Measurements from ENCODE around the gene NYAP2.

NYAP2 gene

GRCh38 chr2:225667445-225667844, 267.9 kb downstream of the NYAP2 start:
- H3K36me3 ChIP-seq (ENCODE audit: control insufficient read depth, insufficient read depth, low read length, severe bottlenecking), result no peaks in the 10 kb centered on the region
- no peak overlapping the region for H3K4me3 ChIP-seq (ENCODE audit: low read length)
- no peaks in the 10 kb centered on the region for H3K9me3 ChIP-seq (ENCODE audit: control insufficient read depth, low read length)
- no peaks in the 10 kb centered on the region for H3K4me1 ChIP-seq (ENCODE audit: control insufficient read depth, insufficient read depth, low read length)
- no peak for DNase-seq (ENCODE audit: low read depth)
- no peak overlapping the region for H3K9ac ChIP-seq (ENCODE audit: low read length)
- no peaks in the 10 kb centered on the region for H3K27me3 ChIP-seq (replicated peaks; ENCODE audit: control insufficient read depth, insufficient read depth, low read length)

GRCh38 chr2:225668606-225669266, 269.2 kb downstream of the NYAP2 start:
- Histone ChIP-seq H3K36me3 (ENCODE audit: control insufficient read depth, insufficient read depth, low read length, severe bottlenecking) (no peaks in the 10 kb centered on the region), H3K4me3 (ENCODE audit: low read length) (no peak overlapping the region), H3K9ac (ENCODE audit: low read length) (no peak overlapping the region), H3K27me3 (replicated peaks; ENCODE audit: control insufficient read depth, insufficient read depth, low read length) (no peaks in the 10 kb centered on the region), H3K4me1 (ENCODE audit: control insufficient read depth, insufficient read depth, low read length) (no peaks in the 10 kb centered on the region), H3K9me3 (ENCODE audit: control insufficient read depth, low read length) (no peaks in the 10 kb centered on the region)
- DNase-seq (ENCODE audit: low read depth), result peak; percentile 83

- no peak overlapping the region for H3K4me3 ChIP-seq (ENCODE audit: low read length)
- H3K27me3 ChIP-seq (replicated peaks; ENCODE audit: control insufficient read depth, insufficient read depth, low read length), result no peaks in the 10 kb centered on the region
- peak; percentile 88 for DNase-seq (ENCODE audit: low read depth)
- no peak overlapping the region for H3K9ac ChIP-seq (ENCODE audit: low read length)
- no peaks in the 10 kb centered on the region for H3K36me3 ChIP-seq (ENCODE audit: control insufficient read depth, insufficient read depth, low read length, severe bottlenecking)
- no peaks in the 10 kb centered on the region for H3K4me1 ChIP-seq (ENCODE audit: control insufficient read depth, insufficient read depth, low read length)
- H3K9me3 ChIP-seq (ENCODE audit: control insufficient read depth, low read length), result no peaks in the 10 kb centered on the region
Measured at GRCh38 chr2:225670111-225670974, 270.8 kb downstream of the NYAP2 start.

- H3K36me3 ChIP-seq (ENCODE audit: control insufficient read depth, insufficient read depth, low read length, severe bottlenecking), result no peaks in the 10 kb centered on the region
- DNase-seq (ENCODE audit: low read depth), result no peak
- H3K9me3 ChIP-seq (ENCODE audit: control insufficient read depth, low read length), result no peaks in the 10 kb centered on the region
- no peaks in the 10 kb centered on the region for H3K4me1 ChIP-seq (ENCODE audit: control insufficient read depth, insufficient read depth, low read length)
- H3K4me3 ChIP-seq (ENCODE audit: low read length), result no peak overlapping the region
- H3K27me3 ChIP-seq (replicated peaks; ENCODE audit: control insufficient read depth, insufficient read depth, low read length), result no peaks in the 10 kb centered on the region
- H3K9ac ChIP-seq (ENCODE audit: low read length), result no peak overlapping the region
Measured at GRCh38 chr2:225678792-225679191, 279.3 kb downstream of the NYAP2 start.

- Histone ChIP-seq H3K36me3 (ENCODE audit: control insufficient read depth, insufficient read depth, low read length, severe bottlenecking) (no peaks in the 10 kb centered on the region), H3K4me3 (ENCODE audit: low read length) (no peak overlapping the region), H3K9me3 (ENCODE audit: control insufficient read depth, low read length) (no peaks in the 10 kb centered on the region), H3K27me3 (replicated peaks; ENCODE audit: control insufficient read depth, insufficient read depth, low read length) (no peaks in the 10 kb centered on the region), H3K4me1 (ENCODE audit: control insufficient read depth, insufficient read depth, low read length) (no peaks in the 10 kb centered on the region), H3K9ac (ENCODE audit: low read length) (no peak overlapping the region)
- no peak for DNase-seq (ENCODE audit: low read depth)
Measured at GRCh38 chr2:225683258-225683657, 283.7 kb downstream of the NYAP2 start.

- Histone ChIP-seq H3K9ac (ENCODE audit: low read length) (no peak overlapping the region), H3K4me3 (ENCODE audit: low read length) (no peak overlapping the region), H3K27me3 (replicated peaks; ENCODE audit: control insufficient read depth, insufficient read depth, low read length) (no peaks in the 10 kb centered on the region), H3K9me3 (ENCODE audit: control insufficient read depth, low read length) (no peaks in the 10 kb centered on the region), H3K4me1 (ENCODE audit: control insufficient read depth, insufficient read depth, low read length) (no peaks in the 10 kb centered on the region), H3K36me3 (ENCODE audit: control insufficient read depth, insufficient read depth, low read length, severe bottlenecking) (no peaks in the 10 kb centered on the region)
- DNase-seq (ENCODE audit: low read depth), result no peak
Measured at GRCh38 chr2:225690153-225690552, 290.6 kb downstream of the NYAP2 start.

GRCh38 chr2:225691711-225692110, 292.2 kb downstream of the NYAP2 start:
- H3K27me3 ChIP-seq (replicated peaks; ENCODE audit: control insufficient read depth, insufficient read depth, low read length), result no peaks in the 10 kb centered on the region
- DNase-seq (ENCODE audit: low read depth), result no peak
- no peaks in the 10 kb centered on the region for H3K9me3 ChIP-seq (ENCODE audit: control insufficient read depth, low read length)
- H3K4me3 ChIP-seq (ENCODE audit: low read length), result no peak overlapping the region
- H3K9ac ChIP-seq (ENCODE audit: low read length), result no peak overlapping the region
- no peaks in the 10 kb centered on the region for H3K36me3 ChIP-seq (ENCODE audit: control insufficient read depth, insufficient read depth, low read length, severe bottlenecking)
- no peaks in the 10 kb centered on the region for H3K4me1 ChIP-seq (ENCODE audit: control insufficient read depth, insufficient read depth, low read length)

GRCh38 chr2:225693259-225693658, 293.7 kb downstream of the NYAP2 start:
- no peaks in the 10 kb centered on the region for H3K4me1 ChIP-seq (ENCODE audit: control insufficient read depth, insufficient read depth, low read length)
- no peaks in the 10 kb centered on the region for H3K27me3 ChIP-seq (replicated peaks; ENCODE audit: control insufficient read depth, insufficient read depth, low read length)
- H3K9me3 ChIP-seq (ENCODE audit: control insufficient read depth, low read length), result no peaks in the 10 kb centered on the region
- no peak for DNase-seq (ENCODE audit: low read depth)
- no peak overlapping the region for H3K9ac ChIP-seq (ENCODE audit: low read length)
- H3K36me3 ChIP-seq (ENCODE audit: control insufficient read depth, insufficient read depth, low read length, severe bottlenecking), result no peaks in the 10 kb centered on the region
- no peak overlapping the region for H3K4me3 ChIP-seq (ENCODE audit: low read length)

- H3K27me3 ChIP-seq (replicated peaks; ENCODE audit: control insufficient read depth, insufficient read depth, low read length), result no peaks in the 10 kb centered on the region
- H3K4me3 ChIP-seq (ENCODE audit: low read length), result no peak overlapping the region
- H3K4me1 ChIP-seq (ENCODE audit: control insufficient read depth, insufficient read depth, low read length), result no peaks in the 10 kb centered on the region
- no peak overlapping the region for H3K9ac ChIP-seq (ENCODE audit: low read length)
- no peaks in the 10 kb centered on the region for H3K9me3 ChIP-seq (ENCODE audit: control insufficient read depth, low read length)
- no peaks in the 10 kb centered on the region for H3K36me3 ChIP-seq (ENCODE audit: control insufficient read depth, insufficient read depth, low read length, severe bottlenecking)
- peak; percentile 56 for DNase-seq (ENCODE audit: low read depth)
Measured at GRCh38 chr2:225694664-225695063, 295.2 kb downstream of the NYAP2 start.

GRCh38 chr2:225697936-225698335, 298.4 kb downstream of the NYAP2 start:
- Histone ChIP-seq H3K9me3 (ENCODE audit: control insufficient read depth, low read length) (no peaks in the 10 kb centered on the region), H3K9ac (ENCODE audit: low read length) (no peak overlapping the region), H3K36me3 (ENCODE audit: control insufficient read depth, insufficient read depth, low read length, severe bottlenecking) (no peaks in the 10 kb centered on the region), H3K4me1 (ENCODE audit: control insufficient read depth, insufficient read depth, low read length) (no peaks in the 10 kb centered on the region), H3K4me3 (ENCODE audit: low read length) (no peak overlapping the region), H3K27me3 (replicated peaks; ENCODE audit: control insufficient read depth, insufficient read depth, low read length) (no peaks in the 10 kb centered on the region)
- DNase-seq (ENCODE audit: low read depth), result no peak
